SH-SY5Y (cell line): ENCODE measurements around the gene CAMK2D.

Experiments used
- GATA2 ChIP-seq: IDR thresholded peaks from 2 replicates; pipeline ENCODE4 v1.6.1; 2011; ENCODE audit warnings: mild to moderate bottlenecking, low read depth, low read length
- GATA3 ChIP-seq: IDR thresholded peaks from 2 replicates; pipeline ENCODE4 v1.6.1; 2011; ENCODE audit warnings: low read depth, mild to moderate bottlenecking, low read length, moderate library complexity

DNA sequence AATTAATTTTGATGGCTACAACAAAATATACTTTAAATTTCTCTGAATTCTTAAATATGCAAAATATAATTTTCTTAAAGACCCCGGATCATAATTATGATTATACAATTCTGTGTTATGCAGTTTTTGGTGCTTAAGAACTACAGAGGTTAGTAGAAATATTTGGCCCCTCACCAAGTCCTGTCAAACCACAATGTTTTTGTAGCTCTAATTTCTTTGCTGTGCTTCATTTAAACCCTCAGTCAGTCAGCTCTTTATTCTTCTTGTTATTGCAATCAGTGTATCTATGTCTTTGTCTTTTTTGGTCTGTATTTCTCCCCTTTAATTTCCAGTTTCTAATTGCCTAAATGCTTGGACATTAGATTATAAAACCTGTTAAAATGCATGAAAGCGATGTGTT, 186.1 kb downstream of the CAMK2D start:
- no peak for TF ChIP-seq GATA2
- no peak for TF ChIP-seq GATA3
